HL-60/S4 treated with retinoic acid at 250 ng/mL for 4 days and 3 days (cell line): ENCODE measurements around the gene CCDC187.

Experiments used
- in situ Hi-C: fragments of 300-500 bp; cut with MboI; formaldehyde crosslinking; loops from 2 replicates; pipeline ENCODE4 v1.7.0; 2022; ENCODE audit warnings: low sequenced_read_pairs

Gene CCDC187

DNA sequence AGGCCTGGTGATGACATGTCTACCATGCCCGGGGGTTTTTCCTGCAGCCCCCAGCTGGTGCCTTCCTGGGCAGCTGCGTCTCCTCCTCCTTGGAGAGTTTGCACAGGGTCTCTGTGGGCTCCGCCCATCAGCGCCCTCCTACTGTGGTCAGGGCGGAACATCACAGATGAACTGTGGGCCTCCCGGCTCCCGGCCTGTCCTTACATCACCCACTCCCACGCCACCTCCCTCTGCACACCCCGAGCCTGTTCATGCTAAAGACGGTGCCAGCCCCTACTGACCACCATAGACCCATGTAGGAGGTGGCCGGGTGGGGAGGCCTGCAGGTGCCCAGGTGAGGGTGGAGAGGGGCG lies 36.0 kb upstream of the CCDC187 start:
- in situ Hi-C loops: no loop called here

DNA sequence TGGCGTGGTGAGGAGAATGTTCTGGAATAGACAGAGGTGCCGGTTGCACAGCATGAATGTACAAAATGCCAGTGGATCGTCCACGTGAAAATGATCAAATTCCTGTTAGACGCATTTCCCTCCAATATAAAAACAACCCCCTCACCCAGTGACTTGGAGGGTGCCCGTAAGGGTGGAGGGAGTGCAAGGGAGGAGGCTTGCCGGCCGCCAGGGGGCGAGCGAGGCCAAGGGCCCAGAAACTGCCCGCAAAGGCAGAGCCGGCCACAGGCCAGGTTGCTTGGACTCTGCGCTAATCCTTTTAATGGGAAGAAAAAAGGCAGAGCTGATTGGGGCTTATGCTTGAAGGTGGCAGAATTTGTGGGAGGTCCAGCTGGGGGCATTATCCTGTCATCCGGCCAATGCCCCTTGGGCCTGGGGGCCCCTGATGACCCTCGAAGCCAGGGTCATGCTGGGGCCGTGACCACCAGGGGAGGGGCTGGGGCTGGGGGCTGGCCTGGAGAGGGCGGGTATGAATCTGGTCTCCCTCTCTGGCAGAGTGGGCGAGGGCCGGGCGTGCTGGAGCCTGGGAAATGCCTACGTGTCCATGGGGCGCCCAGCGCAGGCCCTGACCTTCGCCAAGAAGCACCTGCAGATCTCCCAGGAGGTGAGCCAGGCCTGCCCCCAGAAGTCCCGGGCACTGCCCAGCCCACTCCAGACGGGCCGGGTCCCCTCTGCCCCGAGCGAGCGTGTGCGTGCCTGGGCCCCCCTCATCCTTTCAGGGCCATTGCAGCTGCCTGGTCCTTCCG lies 35.5 kb upstream of the CCDC187 start:
- in situ Hi-C loops: no loop called here

DNA sequence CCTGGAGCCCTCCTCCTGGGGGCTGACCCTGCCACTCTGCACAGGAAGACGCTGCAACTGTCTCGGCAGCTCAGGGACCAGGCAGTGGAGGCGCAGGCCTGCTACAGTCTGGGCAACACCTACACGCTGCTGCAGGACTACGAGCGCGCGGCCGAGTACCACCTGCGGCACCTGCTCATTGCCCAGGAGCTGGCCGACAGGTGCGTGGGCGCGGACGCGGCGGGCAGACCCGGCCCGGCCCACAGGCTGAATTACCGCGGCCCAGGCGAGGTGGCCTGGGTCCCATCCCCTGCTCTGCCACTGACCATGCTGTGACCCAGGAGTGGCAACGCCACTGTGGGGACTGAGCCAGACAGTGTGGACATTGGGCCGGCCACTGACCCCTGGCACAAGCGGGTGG lies 34.6 kb upstream of the CCDC187 start:
- in situ Hi-C loops: no loop called here

DNA sequence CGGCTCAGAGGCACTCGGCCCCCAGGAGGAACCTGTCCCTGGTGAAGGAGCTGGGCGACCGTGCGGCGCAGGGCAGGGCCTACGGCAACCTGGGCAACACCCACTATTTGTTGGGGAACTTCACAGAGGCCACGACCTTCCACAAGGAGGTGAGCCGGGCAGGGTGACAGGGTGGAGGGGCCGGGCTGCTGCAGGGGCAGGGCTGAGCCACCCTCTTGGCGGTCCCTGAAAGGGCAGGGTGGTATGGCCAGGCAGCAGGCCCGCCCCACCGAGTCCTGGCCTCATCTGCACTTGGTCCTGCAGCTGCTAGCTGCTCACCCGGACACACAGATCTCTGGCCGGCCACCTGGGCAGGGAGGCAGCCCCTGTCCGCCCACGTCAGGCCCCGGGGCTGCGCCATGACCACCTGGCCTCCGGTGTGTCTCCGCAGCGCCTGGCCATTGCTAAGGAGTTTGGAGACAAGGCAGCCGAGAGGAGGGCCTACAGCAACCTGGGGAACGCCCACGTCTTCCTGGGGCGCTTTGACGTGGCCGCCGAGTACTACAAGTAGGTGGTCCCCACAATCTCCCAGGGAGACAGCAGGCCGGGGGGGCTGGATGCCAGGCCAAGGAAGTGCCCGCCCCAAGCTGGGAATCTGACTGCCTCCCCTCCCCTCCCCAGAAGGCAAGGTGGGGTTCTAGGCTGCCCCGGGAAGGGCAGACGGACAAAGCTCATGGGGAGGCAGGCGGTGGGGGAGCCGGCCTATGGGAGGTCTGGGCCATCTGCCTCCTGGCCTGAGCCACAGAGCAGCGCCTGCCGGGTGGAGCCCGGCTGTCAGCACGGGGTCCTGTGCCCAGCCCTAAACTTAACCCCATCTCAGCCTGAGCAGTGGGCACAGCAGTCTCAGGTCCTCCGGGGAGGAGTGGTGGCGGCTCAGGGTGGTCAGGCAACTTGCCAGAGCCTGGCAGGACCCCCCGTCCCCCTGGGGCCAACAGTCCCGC lies 33.8 kb upstream of the CCDC187 start:
- in situ Hi-C loops: no loop called here

DNA sequence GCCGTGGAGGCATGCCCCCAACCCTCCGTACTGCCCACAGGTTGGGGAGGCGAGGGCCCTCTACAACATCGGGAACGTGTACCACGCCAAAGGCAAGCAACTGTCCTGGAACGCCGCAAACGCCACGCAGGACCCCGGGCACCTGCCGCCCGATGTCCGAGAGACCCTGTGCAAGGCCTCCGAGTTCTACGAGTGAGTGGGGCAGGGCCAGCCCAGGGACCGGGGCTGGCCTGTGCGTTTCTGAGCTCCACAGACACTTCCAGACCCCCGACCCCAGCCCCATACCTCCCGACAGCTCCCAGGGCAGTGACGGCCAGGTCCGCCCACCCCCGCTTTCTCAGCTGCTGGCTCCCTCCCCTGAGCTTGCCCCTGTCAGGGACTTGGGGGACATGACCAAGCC lies 33.0 kb upstream of the CCDC187 start:
- in situ Hi-C loops: no loop called here

DNA sequence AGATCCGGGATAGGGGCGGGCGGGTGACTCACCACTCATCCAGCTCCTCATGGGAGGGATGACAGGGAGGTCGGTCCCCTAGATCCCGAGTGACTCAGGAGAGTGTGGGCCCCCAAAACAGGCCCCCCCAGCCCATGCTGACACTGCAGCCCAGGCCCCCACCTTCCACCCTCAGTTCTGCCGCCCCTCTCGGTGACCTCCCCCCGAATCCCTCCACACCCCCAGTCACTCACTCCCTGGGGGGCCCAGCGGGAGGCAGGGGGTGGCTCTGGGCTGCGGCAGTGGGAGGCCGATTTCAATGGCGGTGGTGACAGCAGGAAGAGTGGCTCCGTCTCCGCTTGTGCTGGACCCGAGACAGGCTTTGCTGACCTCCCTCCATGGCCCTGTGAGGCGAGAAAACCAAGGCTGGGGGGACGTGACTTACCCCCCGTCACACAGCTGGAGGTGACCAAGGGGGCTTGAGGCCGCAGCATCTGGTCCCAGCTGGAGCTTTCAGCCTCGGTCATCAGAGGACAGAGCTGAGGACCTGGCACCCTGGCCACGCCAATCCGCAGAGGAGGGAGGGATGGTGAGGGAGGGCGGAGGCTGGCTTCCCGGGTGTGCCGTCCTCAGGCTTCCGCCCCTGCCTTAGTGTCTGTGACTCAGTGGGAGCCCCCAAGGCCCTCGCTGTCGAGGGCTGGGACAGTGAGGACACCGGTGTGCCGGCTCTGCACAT lies 32.4 kb upstream of the CCDC187 start:
- in situ Hi-C loops: no loop called here

DNA sequence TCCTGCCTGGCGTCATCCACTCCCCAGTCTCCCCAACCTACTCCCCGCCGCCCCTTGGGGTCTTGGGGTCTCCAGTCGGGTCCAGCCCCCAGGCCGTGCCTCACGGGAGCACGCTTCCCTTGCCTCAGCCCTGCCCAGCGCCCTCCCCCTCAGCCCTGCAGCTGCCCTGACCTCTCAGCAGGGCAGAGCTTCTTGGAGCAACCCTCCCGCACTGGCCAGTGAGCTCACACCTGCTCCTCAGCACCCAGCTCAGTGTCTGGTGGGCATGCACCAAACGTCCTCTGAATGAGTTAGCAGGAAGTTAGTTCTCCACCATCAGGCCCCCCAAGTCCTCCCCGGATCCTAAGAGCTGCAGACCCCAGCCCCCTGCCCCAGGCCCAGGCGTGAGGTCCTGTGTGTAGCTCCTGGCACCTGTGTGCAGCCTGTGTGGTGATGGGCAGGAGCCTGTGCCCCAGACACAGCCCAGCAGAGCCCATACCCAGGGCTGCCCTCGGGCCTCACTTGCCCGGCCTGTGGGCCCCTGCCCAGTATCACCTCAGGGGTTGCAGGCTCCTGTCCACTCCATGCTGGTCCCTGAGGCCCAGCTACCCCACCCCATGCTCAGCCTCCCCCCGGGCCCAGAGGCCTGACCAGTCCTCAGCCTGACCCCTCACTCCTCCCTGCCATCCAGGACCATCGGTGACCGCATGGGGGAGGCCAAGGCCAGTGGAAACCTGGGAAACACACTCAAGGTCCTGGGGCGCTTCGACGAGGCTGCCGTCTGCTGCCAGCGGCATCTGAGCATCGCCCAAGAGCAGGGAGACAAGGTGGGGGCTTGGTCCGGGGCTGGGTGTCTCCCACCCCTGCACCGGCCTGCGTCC lies 31.6 kb upstream of the CCDC187 start:
- in situ Hi-C loops: no loop called here

DNA sequence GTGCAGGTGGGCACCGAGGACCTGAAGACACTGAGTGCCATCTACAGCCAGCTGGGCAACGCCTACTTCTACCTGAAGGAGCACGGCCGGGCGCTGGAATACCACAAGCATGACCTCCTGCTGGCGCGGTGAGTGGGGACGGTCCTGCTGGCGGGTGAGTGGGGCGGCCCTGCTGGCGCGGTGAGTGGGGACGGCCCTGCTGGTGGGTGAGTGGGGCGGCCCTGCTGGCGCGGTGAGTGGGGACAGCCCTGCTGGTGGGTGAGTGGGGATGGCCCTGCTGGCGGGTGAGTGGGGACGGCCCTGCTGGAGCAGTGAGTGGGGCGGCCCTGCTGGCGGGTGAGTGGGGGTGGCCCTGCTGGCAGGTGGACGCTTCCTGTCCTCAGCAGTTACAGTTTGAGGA lies 30.6 kb upstream of the CCDC187 start:
- in situ Hi-C loops: no loop called here

DNA sequence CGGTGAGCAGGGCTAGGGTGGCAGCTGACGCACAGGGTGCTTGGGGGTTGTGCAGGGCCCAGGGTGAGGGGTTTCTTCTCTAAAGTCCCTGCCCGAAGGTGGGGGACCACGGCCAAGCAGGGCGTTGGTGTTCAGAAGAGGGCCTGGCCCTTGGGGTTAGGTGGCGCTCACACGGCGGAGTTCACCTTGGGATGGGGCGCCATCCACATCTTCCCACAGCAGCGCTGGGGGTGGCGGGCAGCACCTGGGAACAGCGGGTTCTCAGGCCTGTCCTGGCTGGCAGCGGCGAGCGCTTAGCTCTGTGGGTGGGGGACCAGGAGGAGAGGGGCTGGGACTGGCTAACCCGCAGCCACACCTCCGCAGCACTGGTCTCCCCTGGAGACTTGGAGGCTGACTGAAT lies 29.6 kb upstream of the CCDC187 start:
- in situ Hi-C loops: no loop called here

DNA sequence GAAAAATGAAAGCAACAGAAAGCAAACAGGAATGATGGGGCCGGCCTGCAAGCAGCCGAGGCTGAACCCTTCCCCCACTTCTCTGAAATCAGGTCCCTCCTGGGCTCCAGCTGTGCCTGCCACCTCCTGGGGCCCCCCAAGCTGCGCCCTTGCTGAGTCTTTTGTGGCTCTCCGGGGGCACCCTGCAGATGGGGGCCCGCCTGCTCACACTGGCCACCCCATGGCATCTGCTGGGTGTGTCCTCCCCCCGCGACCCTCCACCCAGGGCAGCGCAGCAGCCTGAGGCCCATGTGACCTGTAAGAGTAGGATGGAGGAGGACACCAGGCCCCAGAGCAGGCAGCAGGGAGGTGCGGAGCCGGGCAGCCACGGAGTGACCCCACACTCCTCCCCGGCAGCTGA lies 29.2 kb upstream of the CCDC187 start:
- in situ Hi-C loops: no loop called here

DNA sequence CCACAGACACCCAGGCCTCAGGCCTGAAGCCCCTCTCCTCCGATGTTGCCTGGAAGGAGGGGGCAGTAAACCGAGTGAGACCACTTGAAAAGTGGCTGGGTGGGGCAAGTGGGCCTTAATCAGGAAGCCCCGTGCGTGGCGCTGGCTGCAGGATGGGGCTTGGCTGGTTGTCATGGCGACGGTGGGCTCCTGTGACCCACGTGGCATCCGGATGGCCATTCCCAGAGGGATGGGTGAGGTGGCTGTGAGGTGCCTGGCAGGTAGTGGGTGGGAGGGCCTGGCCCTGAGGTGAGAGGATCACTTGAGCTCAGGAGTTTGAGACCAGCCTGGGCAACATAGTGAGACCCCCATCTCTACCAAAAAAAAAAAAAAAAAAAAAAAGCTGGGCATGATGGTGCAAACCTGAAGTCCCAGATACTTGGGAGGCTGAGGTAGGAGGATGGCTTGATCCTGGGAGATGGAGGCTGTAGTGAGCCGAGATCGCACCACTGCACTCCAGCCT lies 28.6 kb upstream of the CCDC187 start:
- in situ Hi-C loops: no loop called here

DNA sequence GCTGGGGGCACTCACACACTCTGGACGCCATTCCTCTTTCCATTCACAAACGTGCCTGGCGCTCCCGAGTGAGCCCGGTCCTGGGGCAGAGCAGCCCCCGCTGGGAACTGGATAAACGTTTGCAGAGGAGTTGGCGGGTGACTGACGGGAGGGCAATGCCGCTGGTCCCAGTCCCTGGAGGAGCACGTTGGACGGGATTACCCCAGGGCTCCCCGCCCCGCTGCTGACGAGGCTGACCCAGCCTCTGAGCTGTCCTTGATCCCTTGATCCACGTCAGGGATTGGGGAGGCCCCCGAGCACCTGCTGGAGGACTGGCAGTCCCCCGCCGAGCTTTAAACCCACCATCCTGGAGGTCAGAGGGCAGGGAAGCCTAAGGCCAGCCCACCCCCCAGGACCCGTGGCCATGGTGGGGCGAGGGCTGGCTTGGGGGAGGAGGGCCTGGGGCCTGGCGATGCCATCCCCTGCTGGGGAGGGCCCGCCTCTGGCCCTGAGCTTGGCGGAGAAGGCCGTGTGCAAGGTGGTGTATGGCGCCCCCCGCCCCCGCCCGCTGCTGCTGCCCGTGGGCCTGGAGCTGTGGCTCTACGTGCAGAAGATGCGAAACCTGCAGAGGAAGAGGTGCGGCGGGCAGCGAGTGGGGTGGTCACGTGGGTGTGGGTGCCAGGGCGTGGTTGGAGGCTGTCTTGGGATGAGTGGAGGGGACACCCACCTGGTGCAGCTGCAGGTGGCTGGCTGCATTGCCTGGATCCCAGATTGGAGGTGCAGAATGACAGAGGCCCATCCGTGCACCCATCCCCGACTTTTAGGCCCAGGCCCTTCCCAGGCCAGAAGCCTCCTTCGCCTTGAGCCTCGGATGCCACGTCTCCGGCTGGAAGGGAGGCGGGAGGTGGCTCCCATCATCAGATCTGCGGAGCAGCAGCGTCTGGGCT lies 27.9 kb upstream of the CCDC187 start:
- in situ Hi-C loops: no loop called here

DNA sequence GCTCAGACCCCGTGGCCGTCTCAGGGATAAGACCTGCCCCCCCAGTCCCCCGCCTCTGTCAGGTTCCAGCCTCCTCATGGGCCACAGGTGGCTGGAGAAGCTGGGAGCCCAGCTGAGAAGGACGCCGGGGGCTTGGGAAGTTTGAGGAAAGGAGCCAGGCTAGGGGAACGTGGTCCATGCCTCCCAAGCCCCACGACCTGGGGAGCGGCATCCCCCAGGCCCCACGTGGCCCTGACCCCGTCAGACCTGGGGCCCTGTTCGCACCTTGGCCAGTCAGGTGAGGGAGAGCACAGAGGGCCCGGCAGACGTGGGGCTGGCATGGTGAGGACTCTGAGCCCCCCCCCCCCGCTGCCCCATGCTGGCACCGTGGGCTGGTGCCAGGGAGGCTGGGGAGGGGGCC lies 27.1 kb upstream of the CCDC187 start:
- in situ Hi-C loops: no loop called here

DNA sequence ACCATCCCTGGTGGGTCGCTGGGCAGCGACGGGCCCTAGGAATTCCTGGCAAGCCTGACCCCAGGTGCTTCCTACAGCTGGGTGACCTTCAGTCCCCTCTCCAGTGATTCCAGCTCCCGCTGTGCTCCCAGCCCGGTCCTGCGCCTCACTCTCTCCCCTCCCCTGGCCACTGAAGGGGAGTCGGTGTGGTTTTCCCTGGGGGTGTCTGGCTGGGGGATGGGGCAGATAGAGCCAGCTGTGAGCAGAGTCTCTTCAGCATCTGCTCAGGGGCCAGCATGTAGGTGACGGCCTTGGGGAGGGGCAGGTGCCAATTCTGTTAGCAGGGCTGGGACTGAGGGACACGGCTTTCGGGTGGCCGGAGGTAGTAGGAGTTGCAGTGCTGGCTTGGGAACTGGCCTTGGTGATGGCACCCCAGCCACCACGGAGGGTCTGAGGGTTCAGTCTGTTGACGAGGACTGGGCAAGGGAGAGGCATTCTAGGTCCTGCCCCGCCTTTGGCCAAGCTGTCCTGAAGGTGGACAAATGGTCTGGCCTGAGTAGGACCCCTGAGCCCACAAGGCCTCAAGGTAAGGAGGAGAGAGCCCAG lies 26.6 kb upstream of the CCDC187 start:
- in situ Hi-C loops: no loop called here

DNA sequence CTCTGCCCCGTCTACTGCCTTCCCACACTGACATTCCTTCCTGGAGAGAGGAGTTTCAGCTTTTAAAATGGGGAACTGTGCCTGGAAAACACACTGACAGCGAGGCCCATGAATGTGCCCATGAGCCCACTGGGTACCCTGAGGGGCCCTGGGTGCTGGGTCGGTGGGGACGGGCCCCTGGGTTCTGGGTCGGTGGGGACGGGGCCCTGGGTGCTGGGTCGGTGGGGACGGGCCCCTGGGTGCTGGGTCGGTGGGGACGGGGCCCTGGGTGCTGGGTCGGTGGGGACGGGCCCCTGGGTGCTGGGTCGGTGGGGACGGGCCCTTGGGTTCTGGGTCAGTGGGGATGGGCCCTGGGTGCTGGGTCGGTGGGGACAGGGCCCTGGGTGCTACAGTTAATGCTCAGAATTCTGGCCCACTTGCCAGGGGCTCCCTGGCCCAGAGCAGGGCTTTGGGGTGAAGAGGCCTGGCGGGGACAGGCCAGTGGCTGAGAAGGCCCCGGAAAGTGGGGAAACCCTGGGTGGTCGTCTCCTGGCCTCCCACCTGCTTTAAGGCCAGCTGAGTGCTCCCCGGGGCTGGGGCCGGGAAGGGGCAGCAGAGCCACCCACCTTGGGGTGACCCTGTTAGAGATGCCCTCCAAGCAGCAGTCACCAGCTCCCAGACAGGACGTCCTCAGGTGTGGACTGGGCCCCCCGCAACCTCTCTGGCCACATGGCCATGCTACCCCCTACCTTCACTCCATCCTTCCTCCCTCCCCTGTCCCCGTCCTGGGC lies 25.9 kb upstream of the CCDC187 start:
- in situ Hi-C loops: no loop called here

DNA sequence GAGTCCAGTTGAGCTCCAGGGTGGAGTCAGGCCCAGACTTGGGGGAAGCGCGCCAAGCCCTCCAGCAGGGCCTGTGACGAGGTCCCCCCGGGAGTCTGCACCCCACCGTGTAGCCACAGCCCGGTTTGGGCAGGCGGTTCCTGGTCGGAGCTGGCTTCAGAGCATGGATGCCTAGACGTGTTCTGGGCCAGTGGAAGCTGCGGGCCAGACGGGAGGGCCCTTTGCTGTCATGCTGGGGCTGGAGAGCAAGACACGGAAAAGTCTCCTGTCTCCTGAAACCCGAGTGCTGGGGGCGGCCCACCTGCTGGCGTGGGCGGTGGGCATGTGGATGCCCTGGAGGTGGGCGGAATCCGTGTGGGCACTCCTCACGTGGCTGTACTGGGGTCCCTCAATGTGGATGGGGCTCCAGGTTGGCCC lies 25.3 kb upstream of the CCDC187 start:
- in situ Hi-C loops: no loop called here

DNA sequence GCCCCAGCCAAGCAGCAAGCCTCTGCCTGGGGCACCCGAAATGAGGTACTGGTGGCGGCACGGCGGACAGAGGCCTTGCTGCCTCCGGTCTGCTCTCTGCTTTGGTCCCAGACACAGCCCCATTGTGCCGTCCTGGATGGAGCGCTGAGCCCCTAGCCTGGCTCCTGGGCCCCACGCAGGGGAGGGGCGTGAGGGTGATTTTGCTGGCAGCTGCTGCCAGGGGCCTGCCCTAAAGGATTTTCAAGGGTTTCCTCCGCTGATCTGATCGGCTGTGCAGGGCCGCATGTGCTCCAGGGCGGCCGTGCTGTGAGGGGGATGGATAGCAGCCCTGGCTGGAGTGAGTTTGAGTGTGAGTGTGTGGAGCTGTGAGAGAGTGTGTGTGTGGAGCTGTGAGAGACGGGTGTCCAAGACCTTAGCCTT lies 24.7 kb upstream of the CCDC187 start:
- in situ Hi-C loops: no loop called here

DNA sequence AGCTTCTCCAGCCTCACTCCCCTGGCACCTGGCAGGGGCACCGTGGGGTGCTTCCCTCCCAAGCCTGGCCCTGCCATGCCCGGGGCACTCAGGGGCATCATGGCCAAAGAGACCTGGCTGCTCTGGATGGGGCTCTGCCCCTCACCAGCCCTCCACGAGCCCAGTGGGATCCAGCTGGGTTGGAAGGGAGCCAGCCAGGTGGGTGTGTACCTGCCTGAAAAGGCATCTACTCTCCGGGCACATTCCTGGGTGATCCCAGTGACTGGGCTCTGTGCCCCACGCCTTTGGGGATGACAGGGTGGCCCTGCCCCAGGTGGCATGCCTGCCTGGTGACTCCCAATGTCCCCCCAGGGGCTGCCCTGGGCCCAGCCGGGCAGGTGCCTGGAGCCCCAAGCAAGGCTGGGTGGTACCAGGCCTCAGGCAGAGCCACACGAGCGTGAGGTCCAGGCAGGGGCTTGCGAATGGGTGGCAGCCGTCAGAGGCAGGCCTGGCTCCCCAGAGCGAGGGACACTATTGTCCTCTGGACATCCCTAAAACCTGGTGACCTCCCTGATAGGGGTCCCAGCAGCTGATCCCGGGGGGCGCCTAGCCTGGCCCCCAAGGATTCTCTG lies 24.2 kb upstream of the CCDC187 start:
- in situ Hi-C loops: no loop called here
